Uterus (tissue), 4 donors: ENCODE data around the gene STXBP1. TPM values are rescaled to one million over a fixed set of nuclear protein-coding genes. Genes with fewer than 3 reads are reported as not detected.

ENCODE experiments used
- DNase-seq, 2 donors: peaks; one replicate each; pipeline ENCODE4 v3.0.0-alpha.2; 2019 to 2020
- H3K27ac ChIP-seq, 2 donors: fragments of 200-600 bp; sonication (generic); 1 replicate in 1 of 2; 2 replicates in 1 of 2; pipeline ENCODE4 v1.5.1; 2016 to 2018
- H3K27me3 ChIP-seq, 2 donors: fragments of 200-600 bp; sonication (generic); one replicate each; pipeline ENCODE4 v1.5.1; 2018 to 2019; ENCODE audit warnings: control low read depth in 1 of 2
- H3K36me3 ChIP-seq, 2 donors: fragments of 200-600 bp; sonication (generic); one replicate each; pipeline ENCODE4 v1.5.1; 2019; ENCODE audit warnings: control low read depth in 1 of 2
- H3K4me1 ChIP-seq, 2 donors: fragments of 200-600 bp; sonication (generic); one replicate each; pipeline ENCODE4 v1.5.1; 2018 to 2019; ENCODE audit warnings: control low read depth in 1 of 2
- H3K4me3 ChIP-seq, 2 donors: fragments of 200-600 bp; sonication (generic); 1 replicate in 1 of 2; 2 replicates in 1 of 2; pipeline ENCODE4 v1.5.1; 2018 to 2019; ENCODE audit warnings: mild to moderate bottlenecking in 1 of 2
- H3K9me3 ChIP-seq, 2 donors: fragments of 200-600 bp; sonication (generic); one replicate each; pipeline ENCODE4 v1.5.1; 2019; ENCODE audit warnings: control low read depth in 1 of 2
- POLR2A ChIP-seq, 2 donors: fragments of 450-650 bp; IDR thresholded peaks; one replicate each; pipeline ENCODE4 v1.6.1; 2016; ENCODE audit warnings: antibody characterized with exemption in 2 of 2, mild to moderate bottlenecking in 1 of 2, moderate library complexity in 1 of 2
- intact Hi-C: fragments of 100-400 bp; cut with DNase I; formaldehyde crosslinking; loops from one replicate; pipeline ENCODE4 v1.15.1; 2023; ENCODE audit warnings: low total_unique reads
- total RNA-seq, 4 donors: library from RNA; depleted of rRNA in 3 of 4; stranded (reverse); fragments of >200 nt in 3 of 4; gene quantifications; one replicate each; pipeline versions ENCODE4 v1.1.0 to v1.2.4, GENCODE V29; 2014 to 2023
- TF ChIP-seq, protein P1 (sequence below), 4 experiments: fragments of 200-600 bp in 2 of 4; fragments of 450-650 bp in 2 of 4; sonication (generic) in 2 of 4; IDR thresholded peaks; one replicate each; pipeline ENCODE4 v1.5.1; 2016 to 2019; ENCODE audit warnings: antibody characterized with exemption in 4 of 4, mild to moderate bottlenecking in 2 of 4, moderate library complexity in 1 of 4
- donor health status: DM: yes; HTN: yes; CAD: no.

STXBP1 gene
- total RNA-seq, 4 donors from 2014 or later: 46.6 to 147 (median 99.5) TPM

DNA sequence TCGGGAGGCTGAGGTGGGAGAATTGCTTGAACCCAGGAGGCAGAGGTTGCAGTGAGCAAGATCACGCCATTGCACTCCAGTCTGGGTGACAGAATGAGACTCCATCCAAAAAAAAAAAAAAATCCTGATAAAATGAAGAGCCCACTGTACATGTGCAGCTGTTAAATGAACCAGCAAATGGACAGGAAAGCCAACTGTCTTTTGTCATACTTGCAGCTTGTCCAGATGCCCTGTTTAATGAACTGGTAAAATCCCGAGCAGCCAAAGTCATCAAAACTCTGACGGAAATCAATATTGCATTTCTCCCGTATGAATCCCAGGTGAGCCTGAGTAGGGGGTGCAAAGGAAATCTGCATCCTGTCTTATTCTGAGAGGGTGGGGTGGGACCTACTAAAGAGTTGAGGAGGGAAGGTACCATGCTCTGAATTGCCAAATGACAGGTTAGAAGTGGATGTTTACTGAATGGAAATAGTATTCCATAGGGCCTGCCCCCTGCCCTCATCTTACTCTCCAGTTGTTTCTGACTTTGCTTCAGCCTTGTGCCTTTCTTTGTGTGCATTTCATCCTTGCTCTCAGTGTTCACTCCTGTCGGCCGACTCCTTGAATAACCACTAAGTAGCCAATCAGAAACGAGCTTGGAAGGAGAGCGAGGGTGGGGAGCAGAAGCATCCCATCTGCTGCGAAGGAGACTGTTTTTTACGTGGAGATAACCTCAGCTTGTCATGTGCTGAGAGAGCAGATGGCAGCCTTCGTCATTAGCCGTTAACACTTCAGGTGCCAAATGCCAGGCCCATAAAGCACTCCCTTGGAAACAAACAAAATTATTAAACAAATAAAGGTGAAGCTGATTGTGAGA is 49.0 kb downstream of the STXBP1 start:
- H3K27ac ChIP-seq: no peak overlapping the region
- no peaks in the 10 kb centered on the region for H3K36me3 ChIP-seq

DNA sequence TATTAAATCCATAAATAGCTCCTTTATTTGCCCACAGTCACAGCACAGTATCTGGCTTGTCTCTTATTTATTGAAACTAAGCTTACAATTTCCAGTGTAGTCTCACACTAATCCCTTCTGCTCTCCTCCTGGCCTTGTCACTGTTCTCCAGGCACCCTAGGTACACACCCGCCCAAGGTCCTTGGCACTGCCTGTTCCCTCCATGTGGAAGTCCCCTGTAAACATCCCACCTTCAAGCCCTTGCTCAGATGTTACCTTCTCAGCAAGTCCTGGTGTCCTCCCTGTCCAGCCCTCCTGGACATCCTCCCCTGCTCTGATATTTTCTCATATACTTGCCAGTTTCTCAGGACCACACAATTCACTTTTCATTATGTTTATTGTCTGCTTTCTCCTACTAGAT is 50.5 kb downstream of the STXBP1 start:
- H3K36me3 ChIP-seq: no peaks in the 10 kb centered on the region
- no peak overlapping the region for H3K27ac ChIP-seq

More for the DNA sequence above, 49.0 kb downstream of the STXBP1 start:
- Histone ChIP-seq H3K27me3 (no peaks in the 10 kb centered on the region), H3K4me1 (no peaks in the 10 kb centered on the region), H3K4me3 (no peak overlapping the region), H3K9me3 (no peaks in the 10 kb centered on the region)
- TF ChIP-seq, protein P1, sequence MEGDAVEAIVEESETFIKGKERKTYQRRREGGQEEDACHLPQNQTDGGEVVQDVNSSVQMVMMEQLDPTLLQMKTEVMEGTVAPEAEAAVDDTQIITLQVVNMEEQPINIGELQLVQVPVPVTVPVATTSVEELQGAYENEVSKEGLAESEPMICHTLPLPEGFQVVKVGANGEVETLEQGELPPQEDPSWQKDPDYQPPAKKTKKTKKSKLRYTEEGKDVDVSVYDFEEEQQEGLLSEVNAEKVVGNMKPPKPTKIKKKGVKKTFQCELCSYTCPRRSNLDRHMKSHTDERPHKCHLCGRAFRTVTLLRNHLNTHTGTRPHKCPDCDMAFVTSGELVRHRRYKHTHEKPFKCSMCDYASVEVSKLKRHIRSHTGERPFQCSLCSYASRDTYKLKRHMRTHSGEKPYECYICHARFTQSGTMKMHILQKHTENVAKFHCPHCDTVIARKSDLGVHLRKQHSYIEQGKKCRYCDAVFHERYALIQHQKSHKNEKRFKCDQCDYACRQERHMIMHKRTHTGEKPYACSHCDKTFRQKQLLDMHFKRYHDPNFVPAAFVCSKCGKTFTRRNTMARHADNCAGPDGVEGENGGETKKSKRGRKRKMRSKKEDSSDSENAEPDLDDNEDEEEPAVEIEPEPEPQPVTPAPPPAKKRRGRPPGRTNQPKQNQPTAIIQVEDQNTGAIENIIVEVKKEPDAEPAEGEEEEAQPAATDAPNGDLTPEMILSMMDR (IDR thresholded peaks at IDR 0.05): no peak
- TF ChIP-seq POLR2A (IDR thresholded peaks at IDR 0.05): no peak
- no peak for DNase-seq
- intact Hi-C loops: no loop called here

DNA sequence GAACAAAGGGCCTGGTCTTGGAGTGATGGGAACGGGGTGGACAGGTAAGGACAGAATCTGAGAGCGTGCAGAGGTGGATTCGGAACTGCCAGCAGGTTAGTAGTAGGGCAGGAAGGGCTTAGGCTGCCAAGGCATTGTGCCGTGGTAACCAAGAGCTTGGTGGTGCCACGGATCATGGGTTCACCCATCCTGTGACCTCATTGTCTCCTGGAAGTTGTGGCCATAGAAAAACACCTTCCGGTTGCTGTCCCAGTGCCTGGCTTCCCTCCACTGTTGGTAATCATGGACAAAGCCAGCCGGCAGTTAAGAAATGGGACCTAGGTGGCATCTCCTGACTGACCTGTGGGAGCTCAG is 52.2 kb downstream of the STXBP1 start:
- Histone ChIP-seq H3K27ac (peak overlapping the region; percentile 46 to 65), H3K4me1 (no peaks in the 10 kb centered on the region), H3K4me3 (no peak overlapping the region), H3K36me3 (no peaks in the 10 kb centered on the region), H3K27me3 (no peaks in the 10 kb centered on the region), H3K9me3 (no peaks in the 10 kb centered on the region)
- intact Hi-C loops: no loop called here
- DNase-seq: no peak
- TF ChIP-seq, protein P1 (IDR thresholded peaks at IDR 0.05): no peak
- TF ChIP-seq POLR2A (IDR thresholded peaks at IDR 0.05): no peak

More for the DNA sequence above, 50.5 kb downstream of the STXBP1 start:
- no peak for DNase-seq
- Histone ChIP-seq H3K9me3 (no peaks in the 10 kb centered on the region), H3K27me3 (no peaks in the 10 kb centered on the region), H3K4me1 (no peaks in the 10 kb centered on the region), H3K4me3 (no peak overlapping the region)
- TF ChIP-seq, protein P1 (IDR thresholded peaks at IDR 0.05): no peak
- TF ChIP-seq POLR2A (IDR thresholded peaks at IDR 0.05): no peak
- intact Hi-C loops: no loop called here

DNA sequence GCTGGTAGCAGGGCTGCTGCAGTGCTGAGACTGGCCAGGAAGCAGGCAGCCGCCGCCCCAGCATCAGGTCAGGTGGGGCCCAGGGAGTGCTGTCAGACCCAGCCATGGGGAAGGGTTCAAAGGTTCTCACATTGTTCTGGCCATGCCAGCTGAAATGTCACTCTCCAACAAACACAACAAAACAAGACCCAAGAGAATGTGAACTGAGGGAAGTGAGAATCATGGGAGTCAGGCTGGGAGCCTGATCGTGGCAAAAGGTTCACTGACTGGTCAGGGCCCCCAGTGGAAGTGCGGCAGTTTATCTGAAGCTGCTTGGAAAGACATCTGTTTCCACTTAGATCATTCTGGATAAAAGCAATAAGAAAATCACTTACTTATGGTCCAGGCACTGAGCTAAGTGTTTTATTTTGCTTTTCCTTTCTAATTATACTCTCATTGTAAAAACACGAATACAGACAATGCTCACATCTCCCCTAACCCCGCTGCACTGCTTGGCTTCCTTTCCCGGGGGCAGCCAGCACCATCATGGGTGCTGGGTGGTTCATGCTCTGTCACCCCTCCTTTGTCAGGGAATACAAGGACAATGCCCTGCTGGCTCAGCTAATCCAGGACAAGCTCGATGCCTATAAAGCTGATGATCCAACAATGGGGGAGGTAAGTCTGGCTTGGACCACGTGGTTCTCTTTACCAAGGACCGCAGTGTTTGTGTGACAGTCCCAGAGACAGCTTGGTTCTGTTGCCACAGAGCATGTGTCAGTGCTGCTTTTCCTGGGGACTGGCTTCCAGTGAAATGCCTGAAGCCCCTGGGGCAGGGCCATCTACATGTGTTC is 52.8 kb downstream of the STXBP1 start:
- no peak for DNase-seq
- no peaks in the 10 kb centered on the region for H3K4me1 ChIP-seq
- no peaks in the 10 kb centered on the region for H3K9me3 ChIP-seq
- TF ChIP-seq POLR2A (IDR thresholded peaks at IDR 0.05): no peak
- TF ChIP-seq, protein P1 (IDR thresholded peaks at IDR 0.05): no peak
- H3K4me3 ChIP-seq: no peak overlapping the region
- H3K36me3 ChIP-seq: no peaks in the 10 kb centered on the region
- no peaks in the 10 kb centered on the region for H3K27me3 ChIP-seq
- H3K27ac ChIP-seq: peak overlapping the region; percentile 46 to 65
- intact Hi-C loops: no loop called here
